A673 (cell line): Measurements from ENCODE around the gene SNCAIP. TPM values are rescaled to one million over a fixed set of nuclear protein-coding genes. Genes with fewer than 3 reads are reported as not detected.

Source experiments
- BruUV-seq: library from RNA; stranded (reverse); fragments of 400-500 nt; replicated peaks from 2 replicates; lab custom pipeline; 2021; lab: Mats Ljungman, UMichigan
- CTCF ChIA-PET: fragments of 300-600 bp; sonication (Branson Sonifier 250); formaldehyde crosslinking; loops from one replicate; lab custom pipeline; 2022; ENCODE audit warnings: antibody characterized with exemption; lab: Charles Lee
- POLR2A ChIA-PET: fragments of 300-600 bp; sonication (Branson Sonifier 250); formaldehyde crosslinking; loops from one replicate; lab custom pipeline; 2022; ENCODE audit warnings: antibody characterized with exemption; ENCODE audit not compliant: low non-redundant PET; lab: Charles Lee
- DNase-seq: peaks from one replicate; pipeline ENCODE4 v3.0.0-alpha.2; 2015; ENCODE audit warnings: low spot score
- H3K27ac ChIP-seq: fragments of 200-600 bp; sonication (generic); 2 replicates; pipeline ENCODE4 v1.5.1; 2016; ENCODE audit warnings: mixed run types, low read depth, mild to moderate bottlenecking, mixed read lengths, antibody characterized with exemption, low read length; ENCODE audit not compliant: poor library complexity, severe bottlenecking
- H3K27me3 ChIP-seq: fragments of 200-600 bp; sonication (generic); replicated peaks from 2 replicates; pipeline ENCODE4 v1.6.1; 2017; ENCODE audit warnings: mixed run types, low read depth, mild to moderate bottlenecking, mixed read lengths, antibody characterized with exemption, low read length; ENCODE audit not compliant: insufficient read depth, poor library complexity
- H3K36me3 ChIP-seq: fragments of 200-600 bp; sonication (generic); 2 replicates; pipeline ENCODE4 v1.6.1; 2016; ENCODE audit warnings: mixed run types, mild to moderate bottlenecking, mixed read lengths, antibody characterized with exemption, low read length; ENCODE audit not compliant: insufficient read depth, poor library complexity, severe bottlenecking
- H3K4me1 ChIP-seq: fragments of 200-600 bp; sonication (generic); 2 replicates; pipeline ENCODE4 v1.6.1; 2017; ENCODE audit warnings: mixed run types, mild to moderate bottlenecking, mixed read lengths, antibody characterized with exemption, low read length; ENCODE audit not compliant: insufficient read depth, poor library complexity, severe bottlenecking
- H3K4me3 ChIP-seq: fragments of 200-600 bp; sonication (generic); 2 replicates; pipeline ENCODE4 v1.5.1; 2016; ENCODE audit warnings: low read depth, mixed run types, mild to moderate bottlenecking, mixed read lengths, low read length; ENCODE audit not compliant: poor library complexity, severe bottlenecking
- H3K9me3 ChIP-seq: fragments of 200-600 bp; sonication (generic); 2 replicates; pipeline ENCODE4 v1.6.1; 2016; ENCODE audit warnings: mixed run types, low read depth, mild to moderate bottlenecking, mixed read lengths, antibody characterized with exemption, low read length; ENCODE audit not compliant: poor library complexity, severe bottlenecking
- CTCF ChIP-seq: fragments of 300-800, 200-600 bp; sonication (generic); conservative IDR thresholded peaks from 2 replicates; pipeline ENCODE4 v1.5.1; 2017; ENCODE audit warnings: low read depth, mild to moderate bottlenecking, antibody characterized with exemption, low read length, moderate library complexity, mixed read lengths
- EZH2 ChIP-seq: fragments of 200-600 bp; sonication (generic); IDR thresholded peaks from 2 replicates; pipeline ENCODE4 v1.6.1; 2017; ENCODE audit warnings: borderline replicate concordance, low read depth, mild to moderate bottlenecking, mixed read lengths, antibody characterized with exemption, low read length; ENCODE audit not compliant: poor library complexity, severe bottlenecking
- intact Hi-C: fragments of 100-400 bp; cut with micrococcal nuclease; formaldehyde crosslinking; loops from one replicate; pipeline ENCODE4 v1.10.0; 2022; ENCODE audit not compliant: unreplicated experiment
- total RNA-seq: library from RNA; stranded (reverse); gene quantifications from 2 replicates; pipeline ENCODE4 v1.2.3, GENCODE V29; 2021

SNCAIP gene
- total RNA-seq, 1 experiment from 2014 or later = not detected

DNA sequence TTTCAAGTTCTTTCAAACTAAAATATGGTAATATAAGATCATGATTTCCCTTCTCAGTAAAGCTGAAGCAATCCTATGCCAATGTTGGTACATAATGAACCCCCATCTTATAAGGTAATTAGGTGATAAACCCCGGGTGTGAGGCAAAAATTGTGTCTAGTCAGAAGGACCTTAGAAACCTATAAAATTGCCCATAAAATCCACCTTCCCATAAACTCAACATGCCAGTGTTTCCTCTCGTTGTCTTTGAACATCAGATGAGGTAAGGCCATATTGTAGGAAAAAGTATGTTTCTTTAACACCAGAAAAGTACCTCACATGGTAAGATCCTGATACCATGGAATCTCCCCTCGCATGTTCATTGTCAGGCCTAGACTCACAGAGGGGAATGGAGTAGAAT, 43.3 kb downstream of the SNCAIP start:
- ChIA-PET CTCF (no interaction called here), POLR2A (no interaction called here)
- Histone ChIP-seq H3K4me3 (no peak overlapping the region), H3K4me1 (no peaks in the 10 kb centered on the region), H3K36me3 (no peaks in the 10 kb centered on the region), H3K27me3 (peaks cover 2% of the 10 kb centered on the region), H3K9me3 (no peaks in the 10 kb centered on the region), H3K27ac (no peak overlapping the region)
- TF ChIP-seq CTCF = no peak
- no peak for TF ChIP-seq EZH2
- BruUV-seq = no TSS peak
- no peak for DNase-seq
- intact Hi-C loops = no loop called here

DNA sequence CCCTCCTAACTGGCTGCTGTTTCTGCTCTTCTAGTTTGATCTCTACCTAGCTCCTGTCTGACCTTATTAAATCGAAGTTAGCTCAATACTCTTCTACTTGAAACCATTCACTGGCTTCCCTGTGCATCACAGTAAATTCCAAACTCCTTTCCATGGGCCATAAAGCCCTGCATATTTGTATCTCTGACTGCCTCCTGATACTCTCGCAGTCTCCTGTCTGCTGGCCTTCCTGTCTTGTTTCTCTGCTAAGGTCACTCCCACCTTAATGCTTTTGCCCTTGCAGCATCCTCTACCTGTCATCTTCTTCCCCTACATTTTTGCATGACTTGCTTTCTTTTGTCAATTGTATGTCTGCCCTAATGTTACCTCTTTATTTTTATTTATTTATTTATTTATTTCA, 44.8 kb downstream of the SNCAIP start:
- no TSS peak for BruUV-seq
- ChIA-PET POLR2A (no interaction called here), CTCF (no interaction called here)

DNA sequence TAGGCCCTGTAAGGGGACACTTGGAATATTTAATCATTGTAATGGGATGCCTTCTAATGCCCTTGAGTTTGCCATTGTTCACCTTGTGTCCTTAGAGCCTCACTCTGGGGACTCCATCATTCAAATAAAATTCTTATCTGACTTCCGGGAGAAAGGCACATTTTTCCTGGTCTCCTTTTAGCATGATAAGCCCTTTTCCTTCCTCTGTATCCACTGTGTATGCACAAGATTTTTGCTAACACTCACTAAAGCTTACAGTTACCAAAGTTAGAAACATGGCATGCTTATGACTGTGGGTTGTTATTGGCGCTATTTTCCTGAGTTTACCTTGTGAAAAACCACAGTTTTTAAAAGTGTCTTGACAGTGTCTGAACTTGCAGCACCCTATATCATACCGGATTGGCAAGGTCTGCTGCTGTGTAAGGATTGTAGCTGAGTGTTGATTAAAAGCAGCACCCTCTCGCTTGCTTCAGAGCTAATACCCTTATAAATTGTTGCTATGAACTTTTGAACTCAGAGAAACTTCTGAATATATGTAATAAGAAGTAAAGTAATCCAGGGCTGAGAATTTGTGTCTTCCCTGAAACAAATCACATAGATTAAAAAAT, 46.4 kb downstream of the SNCAIP start:
- CTCF ChIA-PET = no interaction called here
- POLR2A ChIA-PET = no interaction called here
- H3K27ac ChIP-seq = no peak overlapping the region

More for the DNA sequence above, 44.8 kb downstream of the SNCAIP start:
- no peaks in the 10 kb centered on the region for H3K4me1 ChIP-seq
- no peak for DNase-seq
- intact Hi-C loops = no loop called here
- no peak overlapping the region for H3K4me3 ChIP-seq
- H3K27ac ChIP-seq = no peak overlapping the region
- no peak for TF ChIP-seq EZH2
- TF ChIP-seq CTCF = no peak
- H3K27me3 ChIP-seq = peaks cover 2% of the 10 kb centered on the region
- no peaks in the 10 kb centered on the region for H3K36me3 ChIP-seq
- H3K9me3 ChIP-seq = no peaks in the 10 kb centered on the region

More for the DNA sequence above, 46.4 kb downstream of the SNCAIP start:
- intact Hi-C loops = no loop called here
- Histone ChIP-seq H3K4me1 (no peaks in the 10 kb centered on the region), H3K4me3 (no peak overlapping the region), H3K27me3 (peaks cover 2% of the 10 kb centered on the region), H3K9me3 (no peaks in the 10 kb centered on the region), H3K36me3 (no peaks in the 10 kb centered on the region)
- no TSS peak for BruUV-seq
- no peak for DNase-seq
- TF ChIP-seq EZH2 = no peak
- TF ChIP-seq CTCF = no peak
